ENCODE measurements around the gene ZNF746. TPM values are rescaled to one million over a fixed set of nuclear protein-coding genes. Genes with fewer than 3 reads are reported as not detected.

ZNF746 gene
- total RNA-seq, 2 experiments from 2014 or later, result 19.7 to 21.4 TPM

Other genes starting within 250 kb of the ZNF746 start
- 10 to 100 TPM; 12.7 to 12.9 TPM for gene ZNF783, start 235.6 kb downstream of the ZNF746 start, total RNA-seq
- gene ZNF777, start 36.7 kb downstream of the ZNF746 start, total RNA-seq, result 10 to 100 TPM; 12.9 to 13.1 TPM